ENCODE data around the gene GRM7.

GRM7 gene

DNA sequence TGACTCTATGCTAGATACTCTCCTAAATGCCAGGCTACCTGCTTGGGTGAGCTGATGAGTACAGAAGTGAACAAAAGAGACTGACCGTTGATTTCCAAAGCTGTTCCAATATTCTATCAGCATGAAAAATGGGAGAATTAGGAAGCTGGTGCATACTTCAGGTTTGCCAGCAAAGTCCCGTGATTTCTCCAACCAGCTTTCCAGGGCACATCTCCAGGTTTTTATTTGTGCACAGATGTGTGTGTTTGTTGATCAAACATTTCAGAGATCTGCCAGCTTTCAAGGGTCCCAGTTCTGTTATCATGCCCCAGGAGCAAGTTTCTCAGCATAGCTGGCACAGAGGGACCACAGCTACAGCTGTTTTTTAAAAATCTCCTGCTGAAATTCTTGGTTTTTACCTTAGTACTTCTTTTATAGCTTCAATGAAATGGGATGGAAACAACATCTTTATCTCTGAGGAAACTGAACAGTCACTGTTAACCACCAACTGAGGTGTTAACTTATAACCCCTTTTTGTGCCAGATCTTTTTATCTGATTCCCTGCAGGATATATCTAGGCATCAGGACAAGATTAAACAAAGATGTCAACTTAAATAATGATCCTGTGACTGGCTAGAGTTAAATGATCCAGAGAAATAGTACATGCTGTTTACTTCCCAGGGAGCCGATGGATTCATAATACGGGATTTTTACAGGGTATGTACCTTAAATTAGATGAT is 380.8 kb downstream of the GRM7 start:
- DNase-seq (ENCODE audit: low read depth), result no peak

DNA sequence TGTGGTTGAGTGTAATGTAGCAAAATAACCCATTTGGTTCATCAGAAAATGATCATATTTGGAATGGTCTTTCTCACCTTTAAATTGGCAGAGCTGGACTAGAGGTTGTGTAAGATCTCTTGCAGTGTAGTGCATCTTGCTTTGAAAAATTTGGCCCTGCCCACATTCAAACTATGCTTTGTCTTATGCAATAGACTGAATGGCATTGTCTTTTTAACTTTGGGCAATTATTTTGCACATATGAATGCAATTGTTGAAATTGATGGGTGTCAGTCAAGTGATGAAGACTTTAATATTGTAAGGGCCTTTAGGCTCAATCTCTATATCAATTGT is 381.4 kb downstream of the GRM7 start:
- no peak for DNase-seq (ENCODE audit: low read depth)

DNA sequence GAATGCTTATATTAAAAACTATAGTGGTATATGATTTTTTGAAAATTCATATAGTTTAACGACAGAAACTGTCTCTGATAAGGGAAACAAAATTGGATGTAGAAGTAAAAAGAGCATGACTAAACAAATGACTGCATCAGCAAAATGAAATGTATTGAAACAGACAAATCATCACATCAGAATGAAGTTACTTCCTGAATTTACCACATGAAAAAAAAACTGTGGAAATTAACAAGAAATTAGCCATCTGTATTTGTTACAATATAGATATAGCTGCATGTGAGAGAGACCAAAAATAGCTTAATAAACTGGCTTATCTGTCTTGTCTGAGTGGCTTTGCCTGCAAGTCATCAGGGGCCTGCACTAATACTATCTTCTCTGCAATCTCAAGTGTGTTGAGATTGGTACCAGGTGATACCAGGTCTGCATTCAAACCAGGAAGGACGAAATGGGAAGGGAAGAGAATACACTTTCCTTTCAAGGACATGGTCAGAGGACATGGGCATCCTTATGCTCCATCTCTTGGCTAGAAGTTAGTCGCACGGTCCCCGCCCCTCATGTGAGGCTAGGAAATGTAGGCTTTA is 388.7 kb downstream of the GRM7 start:
- DNase-seq (ENCODE audit: low read depth), result no peak

DNA sequence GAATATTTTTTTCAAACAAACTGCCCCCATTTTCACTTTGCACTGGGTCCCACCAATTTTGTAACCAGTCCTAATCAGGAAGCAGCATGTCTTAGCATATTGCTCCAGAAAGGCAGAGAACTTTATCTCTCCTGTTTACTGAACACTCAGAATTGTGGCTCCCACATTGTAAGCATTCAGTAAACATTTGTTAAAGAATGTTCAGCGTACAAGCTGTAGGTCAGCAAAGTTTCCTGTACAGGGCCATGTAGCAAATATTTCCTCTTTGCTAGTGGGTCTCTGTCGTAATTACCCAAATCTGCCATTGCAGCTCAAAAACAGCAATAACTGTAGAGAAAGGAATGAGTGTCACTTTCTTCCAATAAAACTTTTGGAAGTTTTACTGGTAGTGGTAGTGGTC is 393.3 kb downstream of the GRM7 start:
- no peak for DNase-seq (ENCODE audit: low read depth)

DNA sequence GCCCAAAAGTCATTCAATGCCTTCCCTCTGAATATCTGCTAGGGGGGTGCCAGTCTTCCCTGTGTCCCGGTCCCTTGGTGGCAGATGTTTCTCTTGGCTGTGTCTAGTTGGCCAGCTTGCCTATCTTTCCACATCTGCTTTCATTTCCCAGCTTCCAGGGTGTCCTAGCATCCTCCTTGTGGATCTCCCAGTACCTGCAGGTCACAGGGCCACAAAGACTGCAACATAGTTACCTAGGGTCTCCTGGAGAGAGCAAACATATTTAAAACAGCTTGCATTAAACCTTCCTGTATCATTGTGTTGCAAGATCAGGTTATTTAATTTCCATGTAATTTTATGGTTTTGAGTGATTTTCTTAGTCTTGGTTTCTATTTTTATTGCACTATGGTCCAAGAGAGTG is 400.1 kb downstream of the GRM7 start:
- DNase-seq (ENCODE audit: low read depth), result no peak

DNA sequence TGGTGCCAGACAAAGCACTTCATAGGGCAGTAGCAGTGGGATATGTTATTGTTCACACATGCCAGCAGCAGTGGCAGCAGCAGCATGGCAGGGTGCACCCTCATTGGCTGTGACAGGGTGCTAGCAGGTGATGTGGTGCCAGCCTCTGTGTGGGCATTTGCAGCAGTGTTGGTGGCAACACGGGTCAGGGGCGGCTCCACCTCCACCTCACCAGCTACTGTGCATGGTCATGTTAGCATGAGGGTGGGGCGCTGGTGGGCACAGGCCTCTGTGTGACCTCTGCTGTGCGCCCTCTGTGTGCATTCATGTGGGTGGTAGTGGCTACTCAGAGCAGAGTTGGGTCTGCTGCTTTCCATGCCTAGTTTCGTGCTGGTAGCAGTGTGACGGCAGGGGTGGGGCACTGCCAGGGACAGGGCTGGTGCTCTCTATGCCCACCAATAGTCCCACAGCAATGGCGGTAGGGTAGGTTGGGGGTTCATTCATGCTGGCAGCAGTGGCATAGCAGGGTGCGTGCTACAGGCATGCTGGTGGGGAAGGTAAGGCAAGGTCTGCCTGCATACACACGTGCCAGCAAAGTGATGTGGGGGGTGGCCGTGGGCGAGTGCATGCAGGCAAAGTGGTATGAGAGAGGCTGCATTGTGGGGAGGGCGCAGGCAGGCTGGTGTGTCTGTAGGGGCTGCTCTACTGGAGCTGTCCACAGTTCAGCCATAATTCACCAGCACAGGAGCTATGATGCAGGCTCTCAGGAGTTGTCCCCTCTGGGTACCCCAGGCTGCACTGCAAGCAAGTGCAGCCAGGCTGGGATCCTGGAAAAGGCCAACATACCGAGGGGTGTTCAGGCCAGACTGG is 402.7 kb downstream of the GRM7 start:
- no peak for DNase-seq (ENCODE audit: low read depth)

DNA sequence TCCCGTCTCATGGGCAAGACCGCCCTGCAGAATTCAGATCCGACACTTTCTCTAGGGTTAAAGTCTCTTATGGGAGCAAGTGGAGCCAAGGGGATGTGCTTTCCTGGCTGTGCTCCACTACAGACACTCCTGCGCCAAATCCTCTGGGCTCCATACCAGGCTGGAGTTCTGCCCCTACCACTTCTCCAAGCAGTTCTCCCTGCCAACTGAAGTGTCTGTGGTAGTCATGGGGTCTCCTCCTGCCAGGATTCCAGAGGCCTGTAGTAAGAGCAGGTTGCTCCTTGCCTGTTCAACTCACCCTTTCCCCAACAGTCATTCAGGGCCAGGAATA is 403.2 kb downstream of the GRM7 start:
- no peak for DNase-seq (ENCODE audit: low read depth)

DNA sequence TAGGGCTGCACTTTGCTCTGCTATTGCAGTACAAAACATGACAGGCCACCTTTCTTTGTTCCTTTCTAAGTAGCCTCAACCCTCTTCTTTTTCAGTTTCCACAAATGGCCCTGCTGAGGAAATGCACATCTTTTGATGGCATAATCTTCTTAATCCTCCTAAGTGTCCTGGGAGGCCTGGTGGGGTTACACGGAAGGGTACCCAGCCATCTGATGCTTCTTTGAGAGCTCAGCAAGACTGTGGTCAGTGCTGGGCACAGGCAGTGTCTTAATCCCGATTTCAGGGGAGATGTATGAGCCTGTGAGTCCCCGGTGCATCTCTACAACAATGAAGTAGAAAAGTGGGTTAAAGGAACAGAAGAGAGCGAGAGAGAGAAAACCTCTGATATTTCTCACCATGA is 404.8 kb downstream of the GRM7 start:
- DNase-seq (ENCODE audit: low read depth), result no peak

DNA sequence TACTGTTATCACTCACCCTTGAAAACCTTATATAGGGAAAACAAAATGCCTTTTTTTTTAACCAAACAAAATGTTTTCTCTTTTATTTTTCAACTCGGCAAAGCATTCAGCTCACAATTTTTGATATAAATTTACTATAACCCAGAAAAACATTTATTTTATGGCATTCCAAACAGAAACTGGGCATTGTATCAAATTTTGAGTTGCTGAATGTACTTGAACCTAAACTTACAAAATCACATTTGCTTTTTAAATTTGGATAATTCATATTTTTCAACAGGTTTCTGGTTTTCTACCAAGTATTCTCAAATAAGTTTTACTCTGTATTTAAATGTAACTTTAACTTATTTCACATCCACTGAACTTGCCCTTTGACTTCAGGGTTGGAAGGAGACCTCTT is 405.6 kb downstream of the GRM7 start:
- DNase-seq (ENCODE audit: low read depth), result no peak

DNA sequence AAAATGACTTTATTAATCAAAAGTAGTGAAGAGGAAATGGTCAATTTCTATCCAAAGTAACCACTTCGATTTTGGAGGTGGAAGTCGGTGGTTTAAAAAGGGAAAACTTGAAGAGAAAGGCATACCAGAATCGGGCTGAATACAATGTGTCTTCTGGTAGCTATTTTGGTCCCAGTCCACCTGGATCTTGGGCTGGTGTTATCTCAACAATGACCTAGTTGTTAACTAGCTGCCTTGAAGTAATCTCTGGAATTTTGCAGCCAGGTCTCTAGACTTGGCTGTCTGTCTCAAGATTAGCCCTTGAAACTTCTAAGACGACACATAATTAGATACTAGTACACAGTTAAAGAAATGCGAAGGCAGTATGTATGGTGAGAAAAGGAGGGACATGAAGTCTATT is 409.8 kb downstream of the GRM7 start:
- no peak for DNase-seq (ENCODE audit: low read depth)

DNA sequence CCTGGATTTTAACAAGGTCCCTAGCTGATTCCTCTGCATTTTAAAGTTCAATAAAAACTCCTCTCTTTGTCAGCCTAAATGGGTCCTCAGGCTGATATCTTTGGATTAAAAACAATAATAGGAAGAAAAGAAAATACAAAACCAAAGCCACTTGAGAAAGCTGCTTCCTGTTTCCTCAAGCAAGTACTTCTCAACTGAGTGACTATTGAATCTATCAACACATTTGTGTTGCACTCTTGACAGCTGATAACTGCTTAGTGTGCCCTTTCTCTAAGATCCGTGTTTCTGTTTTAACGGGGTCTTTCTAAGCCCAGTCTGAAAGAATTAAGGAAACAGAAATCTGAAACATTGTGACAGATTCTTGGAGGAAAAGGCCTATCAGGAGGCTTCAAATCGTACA is 410.7 kb downstream of the GRM7 start:
- DNase-seq (ENCODE audit: low read depth), result no peak

DNA sequence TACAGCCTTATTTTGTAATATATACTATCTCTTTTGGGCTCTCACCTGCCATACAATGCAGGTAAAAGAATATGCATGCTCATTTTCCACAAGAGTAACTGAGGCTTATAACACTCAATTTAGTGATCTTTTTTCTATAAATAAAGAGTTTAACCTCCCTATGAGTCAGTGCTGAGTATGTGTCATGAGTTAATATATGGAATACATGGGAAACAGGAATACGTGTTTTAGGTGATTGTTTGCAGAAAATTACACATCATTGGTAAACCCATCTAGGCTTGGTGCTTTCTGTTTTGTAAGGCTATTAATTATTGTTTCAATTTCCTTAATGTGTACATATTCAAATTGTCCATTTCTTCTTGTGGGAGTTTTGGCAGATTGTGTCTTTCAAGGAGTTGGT is 411.3 kb downstream of the GRM7 start:
- DNase-seq (ENCODE audit: low read depth), result no peak

DNA sequence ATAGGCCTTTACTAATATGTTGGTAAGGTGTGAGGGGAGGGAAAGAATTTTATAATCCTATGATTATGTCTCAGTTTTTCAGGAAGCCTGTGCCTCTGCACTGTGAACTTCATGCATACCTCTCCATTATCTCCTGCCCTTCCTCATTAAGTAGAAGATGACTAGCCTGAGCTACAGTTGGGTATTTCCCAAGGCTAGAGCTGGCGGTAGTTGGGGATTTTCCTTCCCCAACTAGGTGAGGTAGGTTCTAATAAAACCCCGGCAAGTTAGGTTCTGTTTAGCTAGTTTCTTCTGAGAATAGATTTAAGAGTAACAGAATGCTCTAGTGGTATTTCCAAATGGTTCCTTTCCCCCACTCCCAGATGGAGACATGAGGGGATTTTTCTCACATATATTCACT is 414.5 kb downstream of the GRM7 start:
- no peak for DNase-seq (ENCODE audit: low read depth)

DNA sequence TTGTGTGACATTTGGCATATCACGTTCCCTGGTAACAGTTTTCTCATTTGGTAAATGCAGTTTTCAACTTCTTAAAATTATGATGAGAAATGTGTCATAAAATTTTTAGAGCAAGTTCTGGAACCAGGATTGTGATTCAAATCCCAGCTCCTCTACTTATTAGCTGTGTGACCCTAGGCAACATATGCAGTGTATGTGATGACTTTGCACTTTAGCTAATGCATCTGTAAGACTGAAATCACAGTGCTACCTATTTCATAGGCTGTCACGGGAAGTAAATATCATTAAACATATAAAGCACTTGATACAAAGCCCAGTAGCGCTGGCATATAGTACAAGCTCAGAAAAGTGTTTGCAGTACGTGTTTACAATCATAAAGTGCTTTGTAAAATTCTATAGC is 419.4 kb downstream of the GRM7 start:
- no peak for DNase-seq (ENCODE audit: low read depth)

DNA sequence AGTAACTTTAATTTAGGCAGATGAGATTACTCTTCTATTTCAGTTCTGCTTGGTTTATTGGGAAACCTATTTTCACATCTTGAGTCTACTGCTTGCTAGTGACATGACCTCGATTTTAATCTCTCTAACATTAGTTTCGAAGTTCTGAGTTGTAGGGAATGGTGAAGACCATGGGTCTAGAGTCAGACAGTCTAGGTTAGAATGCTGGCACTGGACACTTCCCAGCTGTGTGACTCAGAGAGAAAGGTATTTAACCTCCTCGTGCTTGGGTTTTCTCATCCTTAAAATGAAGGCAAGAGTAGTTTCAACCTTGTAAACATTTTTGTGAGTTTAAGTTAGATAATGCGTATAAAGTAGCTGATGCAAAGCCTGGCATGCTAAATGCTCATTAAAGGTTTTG is 422.1 kb downstream of the GRM7 start:
- DNase-seq (ENCODE audit: low read depth), result no peak

DNA sequence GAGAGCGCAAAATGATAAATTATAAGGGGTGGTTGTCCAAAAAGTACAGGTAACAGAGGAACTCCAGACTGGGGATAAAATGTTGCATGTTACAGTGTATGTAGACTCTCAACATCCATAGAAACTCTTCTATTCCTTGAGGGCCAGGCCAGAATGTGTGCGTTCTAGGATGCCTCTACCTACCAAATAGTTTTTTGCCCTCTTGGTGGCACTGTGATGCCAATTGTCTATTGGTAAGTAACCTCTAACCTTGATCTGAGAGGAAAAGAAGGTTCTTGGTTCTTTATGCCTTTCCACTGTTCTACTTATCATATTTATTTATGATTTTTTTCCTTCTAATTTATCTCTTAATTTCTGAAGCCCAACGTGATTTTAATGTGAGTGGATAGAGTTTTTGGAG is 424.6 kb downstream of the GRM7 start:
- DNase-seq (ENCODE audit: low read depth), result no peak

DNA sequence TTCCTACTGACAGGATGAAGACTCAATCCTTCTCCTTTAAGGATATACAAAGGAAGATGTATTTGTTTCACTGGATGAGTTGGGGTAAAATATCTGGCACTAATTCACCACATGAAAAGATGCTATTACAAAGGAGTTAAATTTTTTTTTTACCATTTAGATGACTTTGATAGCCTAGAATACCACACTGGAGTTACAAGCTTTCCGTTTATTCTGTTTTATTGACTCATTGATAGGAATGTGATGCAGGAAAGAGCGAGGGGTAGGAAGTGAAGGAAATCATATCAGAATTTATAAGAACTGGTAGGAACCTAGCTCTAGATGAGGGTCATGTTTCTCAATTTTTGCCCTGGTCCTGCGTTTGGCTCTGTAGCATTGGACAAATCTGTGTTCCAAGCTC is 427.2 kb downstream of the GRM7 start:
- no peak for DNase-seq (ENCODE audit: low read depth)

DNA sequence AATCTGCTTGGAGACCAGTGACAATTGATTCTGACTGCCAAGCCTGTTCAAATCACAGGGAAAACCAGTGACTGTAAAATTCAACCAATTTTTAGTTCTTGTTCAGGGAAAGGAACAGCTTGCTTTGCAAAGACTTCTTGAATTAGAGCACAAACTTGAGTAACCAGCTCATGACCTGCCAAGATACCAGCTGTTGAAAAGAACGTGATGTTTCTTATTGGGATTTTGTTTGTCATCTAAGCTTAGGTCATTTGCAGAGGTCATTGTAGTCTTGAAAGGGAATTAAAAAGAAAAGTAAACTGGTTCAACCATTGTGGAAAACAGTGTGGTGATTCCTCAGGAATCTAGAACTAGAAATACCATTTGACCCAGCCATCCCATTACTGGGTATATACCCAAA is 428.2 kb downstream of the GRM7 start:
- DNase-seq (ENCODE audit: low read depth), result no peak

DNA sequence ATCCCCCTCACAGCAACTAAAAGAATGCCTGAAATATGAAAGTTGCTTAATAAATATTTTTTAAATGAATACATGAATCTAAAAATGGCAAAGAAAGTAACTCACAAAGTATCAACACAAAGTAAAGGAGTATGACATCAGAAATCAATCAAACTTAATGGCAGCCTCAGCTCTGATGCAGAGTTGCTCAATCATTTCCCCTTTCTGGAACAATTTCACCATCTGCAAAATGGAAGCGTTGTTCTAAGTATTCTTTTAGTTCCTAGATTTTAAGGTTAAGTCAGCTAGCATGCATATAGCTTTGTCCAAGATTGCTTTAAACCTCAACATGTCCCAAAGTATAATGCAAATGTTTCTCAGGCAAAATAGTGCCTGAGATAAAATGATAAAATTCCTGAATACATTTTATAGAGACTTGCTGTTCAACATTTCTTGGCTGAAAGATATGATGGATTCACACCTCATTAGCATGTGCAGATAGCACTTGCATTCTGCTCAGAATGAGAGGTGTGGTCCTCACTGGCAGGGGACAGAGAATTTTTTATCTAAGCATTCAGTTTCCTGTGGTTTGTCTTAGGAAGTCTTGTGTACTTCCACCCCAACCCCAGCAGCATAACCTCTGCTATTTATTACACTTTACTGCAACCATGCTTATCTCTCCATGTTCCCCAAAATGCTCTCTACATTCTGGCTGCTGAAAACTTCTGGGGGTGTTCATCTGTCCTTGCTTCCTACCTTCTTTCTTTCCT is 429.3 kb downstream of the GRM7 start:
- no peak for DNase-seq (ENCODE audit: low read depth)

DNA sequence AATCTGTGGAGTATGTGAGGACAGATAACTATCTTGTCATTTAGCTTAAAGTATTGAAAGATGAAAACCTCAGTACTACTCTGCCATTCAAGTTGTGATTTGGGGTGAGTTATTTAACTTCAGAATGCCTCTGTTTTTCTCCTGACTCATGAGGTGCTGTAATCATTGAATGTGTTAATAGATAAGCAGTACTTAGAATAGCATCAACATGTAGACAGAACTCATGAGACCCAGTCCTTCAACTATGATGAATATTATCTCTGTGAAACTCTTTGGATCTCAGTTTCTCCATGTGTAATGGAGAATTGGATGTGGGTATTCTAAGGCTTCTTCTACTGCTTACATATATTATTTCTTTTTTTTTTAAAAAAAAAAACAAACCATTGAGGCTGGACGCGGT is 431.4 kb downstream of the GRM7 start:
- no peak for DNase-seq (ENCODE audit: low read depth)

DNA sequence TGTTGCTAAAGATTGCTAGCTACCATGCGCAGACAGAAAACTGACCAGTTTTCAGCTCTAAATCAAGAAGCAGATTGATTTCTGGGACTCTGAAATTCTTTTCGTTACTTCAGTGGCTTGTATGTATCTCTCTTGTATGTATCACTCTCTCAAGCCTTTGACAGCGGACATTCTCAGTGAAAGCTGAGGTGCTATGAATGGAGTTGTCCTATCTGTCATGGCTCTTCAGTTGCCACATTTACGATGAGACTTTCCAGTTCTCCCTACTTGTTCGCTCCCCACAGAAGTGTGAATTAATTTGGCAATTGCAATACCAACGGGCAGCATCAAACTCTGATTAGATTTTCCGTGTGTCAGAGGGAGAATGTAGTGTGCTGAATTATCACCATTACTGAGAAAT is 432.4 kb downstream of the GRM7 start:
- no peak for DNase-seq (ENCODE audit: low read depth)

DNA sequence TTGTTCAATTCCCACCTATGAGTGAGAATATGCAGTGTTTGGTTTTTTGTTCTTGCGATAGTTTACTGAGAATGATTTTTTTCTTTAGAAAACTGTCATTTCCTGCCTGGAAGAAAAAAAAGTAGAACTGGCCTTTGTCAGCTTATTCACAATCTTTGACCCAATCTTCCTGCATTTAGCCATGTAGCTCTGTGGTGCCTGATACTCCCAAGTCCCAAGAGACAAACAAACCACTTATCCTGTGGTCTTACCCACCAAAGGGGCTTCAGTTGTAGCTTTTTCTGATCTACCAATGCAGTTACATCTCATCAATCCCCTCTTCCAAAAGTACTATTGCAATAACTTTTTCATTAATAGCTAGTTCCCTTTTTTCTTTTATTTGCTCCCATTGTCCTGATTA is 444.6 kb downstream of the GRM7 start:
- DNase-seq (ENCODE audit: low read depth), result no peak

DNA sequence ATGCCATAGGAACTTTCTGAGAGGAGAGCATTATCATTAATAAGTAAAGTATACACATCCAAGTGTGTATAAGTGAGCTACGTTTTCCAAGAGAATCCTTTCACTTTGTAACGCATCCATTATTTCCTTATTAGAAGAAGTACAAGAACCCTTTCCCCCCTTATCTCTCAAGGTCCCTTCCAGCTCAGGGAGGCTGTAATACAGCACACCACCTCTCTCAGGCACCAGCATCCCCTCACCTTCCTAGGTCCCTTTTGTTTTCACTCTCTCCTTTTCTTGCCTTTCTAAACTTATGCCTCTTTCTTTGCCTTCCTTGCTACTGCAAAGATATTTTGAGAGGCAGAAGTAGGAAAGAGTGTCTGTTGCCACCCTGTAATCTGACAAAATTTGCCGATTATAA is 446.0 kb downstream of the GRM7 start:
- DNase-seq (ENCODE audit: low read depth), result no peak
